ENCODE measurements around the gene OR52E1. TPM values are rescaled to one million over a fixed set of nuclear protein-coding genes. Genes with fewer than 3 reads are reported as not detected.
A peak's percentile ranks its signal among the peaks of the same experiment; 100 is the strongest.

The OR52E1 gene
- total and polyA plus RNA-seq, 2 of the 4 experiments (the other 2 are of a cell fraction), result not detected

DNA sequence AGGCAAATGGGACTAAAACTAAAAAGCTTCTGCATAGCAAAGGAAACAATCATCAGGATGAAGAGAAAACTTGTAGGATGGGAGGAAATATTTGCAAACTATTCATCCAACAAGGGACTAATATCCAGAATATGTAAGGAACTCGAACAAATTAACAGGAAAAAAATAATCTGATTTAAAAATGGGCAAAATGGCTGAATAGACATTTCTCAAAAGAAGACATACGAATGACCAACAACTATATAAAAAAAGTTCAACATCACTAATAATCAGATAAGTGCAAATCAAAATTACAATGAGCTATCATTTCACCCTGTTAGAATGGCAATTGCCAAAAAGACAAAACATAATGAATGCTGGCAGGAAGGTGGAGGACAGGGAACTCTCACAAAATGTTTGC is 12.0 kb downstream of the OR52E1 start:
- H3K4me3 ChIP-seq (ENCODE audit: insufficient read depth, low read depth, low read length), result no peak overlapping the region
- intact Hi-C loops (cut with micrococcal nuclease), result no loop called here
- no peak overlapping the region for H3K18ac ChIP-seq (ENCODE audit: low read depth, low read length)
- no peaks in the 10 kb centered on the region for H4K20me1 ChIP-seq (ENCODE audit: insufficient read depth, low read length)
- H3K9me1 ChIP-seq (ENCODE audit: insufficient read depth, low read length), result no peaks in the 10 kb centered on the region
- H3K56ac ChIP-seq (ENCODE audit: extremely low read depth, insufficient read depth, low read length), result no peak overlapping the region
- no peak overlapping the region for H4K91ac ChIP-seq (ENCODE audit: insufficient read depth, low read depth, low read length)
- H2BK5ac ChIP-seq (ENCODE audit: low read depth, low read length, poor library complexity, severe bottlenecking), result no peak overlapping the region
- in situ Hi-C loops (cut with MboI; ENCODE audit: low sequenced_read_pairs), result no loop called here
- H2BK120ac ChIP-seq (ENCODE audit: low read depth, low read length), result no peak overlapping the region
- H3K36me3 ChIP-seq (ENCODE audit: control insufficient read depth, insufficient read depth, low read length), result no peaks in the 10 kb centered on the region
- H2BK20ac ChIP-seq (ENCODE audit: low read depth, low read length), result no peak overlapping the region
- POLR2A ChIA-PET (ENCODE audit: unreplicated experiment), result no interaction called here
- H3K4ac ChIP-seq (ENCODE audit: low read depth, low read length), result no peak overlapping the region
- no peak overlapping the region for H3K27ac ChIP-seq (ENCODE audit: insufficient read depth, low read length)
- no peak overlapping the region for H4K8ac ChIP-seq (ENCODE audit: low read depth in 2 of 2, low read length in 2 of 2)
- H3K9ac ChIP-seq (ENCODE audit: low read depth, low read length), result no peak overlapping the region
- no peak overlapping the region for H3K4me2 ChIP-seq (ENCODE audit: low read depth, low read length)
- H3K9me3 ChIP-seq (ENCODE audit: control insufficient read depth, insufficient read depth, low read length), result no peaks in the 10 kb centered on the region
- dilution Hi-C loops (cut with HindIII; ENCODE audit: low sequenced_read_pairs, unreplicated experiment), result no loop called here
- no peak overlapping the region for H4K5ac ChIP-seq (ENCODE audit: low read depth, low read length)
- no peaks in the 10 kb centered on the region for H3K79me1 ChIP-seq (ENCODE audit: low read depth in 1 of 2, low read length in 2 of 2)
- ATAC-seq (ENCODE audit: low read depth), result no peak
- no CpG with 5 or more reads among the region's 2 CpGs for WGBS, 2 experiments (ENCODE audit: extremely low coverage in 2 of 2, insufficient read length in 1 of 2)
- CTCF ChIA-PET, result interaction anchor here (1.4 kb wide), 1 partner anchor 12 kb away, joined by 3 read pairs; no protein-coding TSS in a partner anchor
- H2AFZ ChIP-seq (replicated peaks; ENCODE audit: low read length, poor library complexity), result no peak overlapping the region
- no peaks in the 10 kb centered on the region for H3K4me1 ChIP-seq (ENCODE audit: control insufficient read depth, insufficient read depth, low read length)
- no peak overlapping the region for H2AK9ac ChIP-seq (replicated peaks; ENCODE audit: low read depth, low read length, poor library complexity)
- BruUV-seq (replicated peaks), result no TSS peak
- no peak overlapping the region for H3K23ac ChIP-seq (ENCODE audit: low read depth, low read length)
- no peak for DNase-seq
- no peak for TF ChIP-seq FOS (IDR thresholded peaks at IDR 0.05; ENCODE audit: low read depth, low read length)
- TF ChIP-seq MAFK (IDR thresholded peaks at IDR 0.05; ENCODE audit: low read depth, low read length), result peak; percentile 21; the same call in 1 of the 2 replicates
- no peak overlapping the region for H3K14ac ChIP-seq (replicated peaks; ENCODE audit: low read depth, low read length)
- no peak overlapping the region for H2AK5ac ChIP-seq (ENCODE audit: low read depth, low read length)
- H2BK15ac ChIP-seq (ENCODE audit: low read depth, low read length), result no peak overlapping the region
- no peaks in the 10 kb centered on the region for H3K27me3 ChIP-seq (ENCODE audit: control insufficient read depth, insufficient read depth, low read length)
